ENCODE data around the gene FAM124A.

FAM124A gene

GRCh38 chr13:51230477-51231105 is 8.4 kb downstream of the FAM124A start:
- DNase-seq (ENCODE audit: low spot score in 2 of 2) (no peak), ATAC-seq (no peak)
- no peaks in the 10 kb centered on the region for H3K4me1 Mint-ChIP-seq
- H3K4me3 Mint-ChIP-seq: no peak overlapping the region
- H3K27ac Mint-ChIP-seq: no peak overlapping the region
- no peaks in the 10 kb centered on the region for H3K9me3 Mint-ChIP-seq
- H3K36me3 Mint-ChIP-seq: no peaks in the 10 kb centered on the region

GRCh38 chr13:51231456-51231855 is 9.3 kb downstream of the FAM124A start:
- Mint-ChIP-seq H3K27ac (no peak overlapping the region), H3K36me3 (no peaks in the 10 kb centered on the region)
- no peak for DNase-seq (ENCODE audit: low spot score in 2 of 2)

DNA sequence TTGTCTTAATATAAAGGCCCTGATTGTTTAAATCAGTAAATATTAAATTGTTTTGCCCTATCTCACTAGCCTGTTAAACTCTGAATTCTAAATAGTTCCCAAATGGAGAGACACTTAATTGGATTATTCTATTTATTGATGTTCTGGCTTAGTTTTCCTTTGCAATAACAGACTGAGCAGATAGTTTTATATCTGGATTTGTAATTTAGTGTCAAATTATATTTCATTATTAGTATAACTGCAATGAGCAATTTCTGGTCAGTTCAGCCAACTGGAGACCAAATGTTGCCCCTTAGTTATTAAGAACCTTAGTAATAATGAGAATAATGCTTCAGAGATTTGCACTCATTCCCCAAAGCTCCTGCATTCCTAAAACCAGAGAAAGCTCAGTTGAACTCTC is 10.1 kb downstream of the FAM124A start:
- Mint-ChIP-seq H3K9me3 (no peaks in the 10 kb centered on the region), H3K4me3 (no peak overlapping the region), H3K4me1 (no peaks in the 10 kb centered on the region), H3K36me3 (no peaks in the 10 kb centered on the region), H3K27ac (no peak overlapping the region)
- no peak for DNase-seq (ENCODE audit: low spot score in 2 of 2)
- ATAC-seq: no peak

More at GRCh38 chr13:51231456-51231855, 9.3 kb downstream of the FAM124A start:
- no peaks in the 10 kb centered on the region for H3K9me3 Mint-ChIP-seq
- H3K4me3 Mint-ChIP-seq: no peak overlapping the region
- ATAC-seq: no peak
- H3K4me1 Mint-ChIP-seq: no peaks in the 10 kb centered on the region

DNA sequence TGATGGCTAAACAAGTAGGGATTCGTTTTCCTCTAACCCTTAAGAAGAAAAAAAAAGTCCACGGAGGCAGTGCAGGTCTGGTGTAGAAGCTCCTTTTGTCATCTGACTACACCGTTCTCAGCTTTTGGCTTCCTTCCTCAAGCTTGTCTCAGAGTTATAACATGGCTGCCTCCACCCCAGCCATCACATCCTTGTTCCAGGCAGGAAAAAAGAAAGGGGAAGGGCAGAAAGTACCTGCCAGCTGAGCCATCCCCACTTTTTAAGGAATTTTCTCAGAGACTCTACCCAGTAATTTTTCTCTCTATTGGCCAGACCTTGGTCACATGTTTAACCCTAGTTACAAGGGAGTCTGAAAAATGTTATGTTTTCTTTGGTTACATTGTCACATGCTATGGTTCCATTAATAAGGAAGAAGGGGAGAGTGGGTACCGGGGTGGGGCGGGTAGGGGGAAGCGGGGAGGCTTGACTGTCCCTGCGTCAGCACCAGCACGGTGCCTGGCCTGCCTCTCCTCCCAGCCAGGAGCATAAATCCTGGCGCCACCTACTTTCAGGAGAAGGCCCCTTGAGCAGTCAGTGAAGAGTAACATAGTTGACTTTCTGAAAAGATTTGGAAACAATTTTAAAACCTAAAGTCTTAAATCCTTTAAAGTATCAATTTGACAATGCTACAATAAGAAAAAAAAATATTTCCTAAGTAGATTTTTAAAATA is 11.1 kb downstream of the FAM124A start:
- no peaks in the 10 kb centered on the region for H3K36me3 Mint-ChIP-seq
- no peaks in the 10 kb centered on the region for H3K9me3 Mint-ChIP-seq
- H3K27ac Mint-ChIP-seq: no peak overlapping the region
- no peak for ATAC-seq
- no peak for DNase-seq (ENCODE audit: low spot score in 2 of 2)
- no peak overlapping the region for H3K4me3 Mint-ChIP-seq
- no peaks in the 10 kb centered on the region for H3K4me1 Mint-ChIP-seq

DNA sequence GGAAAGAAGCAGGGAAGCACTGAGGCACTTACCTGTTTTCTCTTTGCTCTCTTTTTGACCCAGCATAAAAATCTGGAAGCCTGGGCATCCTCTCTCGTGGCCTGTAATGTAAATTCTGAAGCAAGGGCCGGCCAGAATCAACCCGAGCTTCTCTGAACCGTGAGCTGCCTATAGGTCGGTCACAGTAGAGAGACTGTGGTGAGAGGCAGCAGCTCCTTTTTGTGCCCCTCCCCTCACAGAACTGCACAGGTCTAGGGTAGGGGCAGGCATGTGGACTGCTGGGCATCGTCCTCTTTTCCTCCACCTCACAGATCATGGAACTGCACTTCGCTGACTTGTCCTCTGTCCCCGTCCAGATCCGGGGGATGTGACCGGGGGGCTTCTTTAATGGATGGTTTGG is 12.5 kb downstream of the FAM124A start:
- no peak for ATAC-seq
- no peaks in the 10 kb centered on the region for H3K9me3 Mint-ChIP-seq
- H3K36me3 Mint-ChIP-seq: no peaks in the 10 kb centered on the region

DNA sequence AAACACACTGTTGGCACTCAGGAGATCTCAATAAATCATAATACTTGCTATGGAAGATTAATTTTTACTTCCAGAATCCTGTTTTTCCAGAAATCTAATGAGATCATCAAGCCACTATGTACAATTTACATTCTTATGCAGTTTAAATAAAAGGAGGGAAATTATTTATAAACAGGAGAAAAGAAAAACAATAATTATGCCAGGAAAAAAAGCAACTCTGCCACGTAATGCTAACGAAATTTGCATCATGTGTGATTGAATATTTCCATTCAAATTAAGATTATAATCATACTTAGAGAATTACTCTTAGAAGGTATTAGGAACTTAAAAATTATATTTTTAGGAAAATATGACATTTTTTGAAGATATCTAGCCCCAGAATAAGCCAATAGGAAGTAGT is 13.0 kb downstream of the FAM124A start:
- Mint-ChIP-seq H3K4me3 (no peak overlapping the region), H3K36me3 (no peaks in the 10 kb centered on the region), H3K9me3 (no peaks in the 10 kb centered on the region), H3K4me1 (no peaks in the 10 kb centered on the region), H3K27ac (no peak overlapping the region)
- no peak for ATAC-seq
- no peak for DNase-seq (ENCODE audit: low spot score in 2 of 2)

More for the DNA sequence above, 12.5 kb downstream of the FAM124A start:
- no peak for DNase-seq (ENCODE audit: low spot score in 2 of 2)
- Mint-ChIP-seq H3K4me3 (no peak overlapping the region), H3K27ac (no peak overlapping the region), H3K4me1 (no peaks in the 10 kb centered on the region)

- ATAC-seq: no peak
- H3K27ac Mint-ChIP-seq: no peak overlapping the region
- H3K4me3 Mint-ChIP-seq: no peak overlapping the region
These were observed 13.7 kb downstream of the FAM124A start for GRCh38 chr13:51235756-51236490.

DNA sequence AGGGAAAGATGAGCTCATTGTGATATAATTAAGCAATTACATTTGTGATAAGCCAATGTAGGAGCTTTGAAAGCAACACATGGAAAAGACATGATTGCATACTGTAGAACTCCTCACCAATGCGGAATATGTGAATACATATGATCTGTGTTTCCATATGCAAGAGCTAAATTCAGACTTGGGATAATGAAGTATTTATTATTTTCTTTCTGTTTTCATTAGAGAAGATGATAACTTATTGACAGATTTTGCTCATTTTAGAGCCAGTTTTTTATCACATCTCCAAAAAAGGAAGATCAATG is 14.2 kb downstream of the FAM124A start:
- DNase-seq (ENCODE audit: low spot score in 2 of 2) (no peak), ATAC-seq (no peak)
- Mint-ChIP-seq H3K27ac (no peak overlapping the region), H3K4me1 (no peaks in the 10 kb centered on the region), H3K4me3 (no peak overlapping the region), H3K9me3 (no peaks in the 10 kb centered on the region), H3K36me3 (no peaks in the 10 kb centered on the region)

More at GRCh38 chr13:51235756-51236490, 13.7 kb downstream of the FAM124A start:
- DNase-seq (ENCODE audit: low spot score in 2 of 2): no peak
- Mint-ChIP-seq H3K9me3 (no peaks in the 10 kb centered on the region), H3K36me3 (no peaks in the 10 kb centered on the region), H3K4me1 (no peaks in the 10 kb centered on the region)

GRCh38 chr13:51237386-51237785 is 15.2 kb downstream of the FAM124A start:
- H3K4me1 Mint-ChIP-seq: no peaks in the 10 kb centered on the region
- ATAC-seq (no peak), DNase-seq (ENCODE audit: low spot score in 2 of 2) (no peak)
- no peak overlapping the region for H3K4me3 Mint-ChIP-seq
- H3K9me3 Mint-ChIP-seq: no peaks in the 10 kb centered on the region
- no peaks in the 10 kb centered on the region for H3K36me3 Mint-ChIP-seq
- no peak overlapping the region for H3K27ac Mint-ChIP-seq

DNA sequence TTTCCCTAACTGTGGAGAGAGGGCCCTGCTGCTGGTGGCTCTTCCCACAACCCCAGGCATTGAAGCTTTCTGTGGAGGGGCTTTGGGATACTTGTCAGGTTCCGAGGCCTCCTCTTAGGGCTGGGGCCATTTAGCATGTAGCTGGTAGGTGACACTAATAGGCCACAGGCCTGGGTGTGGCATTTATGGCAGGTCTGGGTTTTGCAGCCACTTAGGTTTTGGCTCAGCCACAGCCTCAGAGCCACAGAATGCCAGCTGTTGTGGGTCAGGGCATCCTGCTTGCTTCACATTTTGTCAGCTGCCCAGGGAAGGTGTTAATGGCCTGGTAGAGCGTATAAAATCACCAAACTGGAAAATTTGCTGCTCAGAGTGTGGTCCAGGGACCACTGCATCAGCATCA is 15.7 kb downstream of the FAM124A start:
- no peak for DNase-seq (ENCODE audit: low spot score in 2 of 2)
- no peaks in the 10 kb centered on the region for H3K4me1 Mint-ChIP-seq
- H3K36me3 Mint-ChIP-seq: no peaks in the 10 kb centered on the region
- H3K9me3 Mint-ChIP-seq: no peaks in the 10 kb centered on the region
- H3K27ac Mint-ChIP-seq: no peak overlapping the region
- no peak overlapping the region for H3K4me3 Mint-ChIP-seq
- ATAC-seq: no peak

DNA sequence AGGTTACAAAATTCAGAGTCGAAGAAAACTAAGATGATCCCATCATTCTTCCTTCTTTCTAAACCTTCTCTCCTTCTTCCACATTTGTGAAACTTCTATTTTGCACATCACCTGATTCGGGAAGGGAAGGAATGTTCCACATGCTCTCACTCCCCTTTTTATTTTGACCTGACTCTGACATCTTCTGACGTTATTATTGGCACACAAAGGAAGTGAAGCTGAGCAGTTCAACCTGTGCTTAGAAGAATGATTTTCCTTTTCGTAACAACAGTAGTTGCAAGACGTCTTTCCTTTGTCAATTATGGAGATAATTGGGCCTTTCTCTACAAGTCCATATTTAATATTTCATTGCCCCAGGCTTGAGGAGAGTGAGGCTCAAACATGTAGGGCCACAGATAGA is 18.0 kb downstream of the FAM124A start:
- no peaks in the 10 kb centered on the region for H3K4me1 Mint-ChIP-seq
- ATAC-seq (no peak), DNase-seq (ENCODE audit: low spot score in 2 of 2) (no peak)
- no peak overlapping the region for H3K4me3 Mint-ChIP-seq
- no peaks in the 10 kb centered on the region for H3K9me3 Mint-ChIP-seq
- no peaks in the 10 kb centered on the region for H3K36me3 Mint-ChIP-seq
- no peak overlapping the region for H3K27ac Mint-ChIP-seq

DNA sequence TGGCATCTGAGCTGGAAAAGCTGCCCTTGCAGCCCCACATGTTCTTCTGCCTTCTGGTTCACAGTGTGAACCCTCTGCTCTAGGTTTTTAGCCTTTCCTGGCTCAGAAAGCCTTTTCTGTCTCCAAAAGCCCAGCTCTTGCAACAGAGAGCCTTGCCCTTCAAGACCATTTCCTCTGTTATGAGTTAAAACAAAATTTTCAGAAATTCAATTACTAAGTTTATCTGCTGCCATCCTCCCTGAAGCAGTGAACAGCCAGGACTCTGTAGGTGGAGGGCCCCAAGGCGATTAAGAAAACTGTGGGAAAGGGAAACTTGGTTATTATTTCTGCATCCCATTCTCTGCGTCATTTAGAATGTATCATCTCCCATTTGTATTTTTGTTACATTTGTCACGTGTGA is 18.8 kb downstream of the FAM124A start:
- H3K9me3 Mint-ChIP-seq: no peaks in the 10 kb centered on the region
- H3K36me3 Mint-ChIP-seq: no peaks in the 10 kb centered on the region
- no peak overlapping the region for H3K4me3 Mint-ChIP-seq
- ATAC-seq (no peak), DNase-seq (ENCODE audit: low spot score in 2 of 2) (no peak)
- H3K4me1 Mint-ChIP-seq: no peaks in the 10 kb centered on the region
- H3K27ac Mint-ChIP-seq: no peak overlapping the region

- Mint-ChIP-seq H3K36me3 (no peaks in the 10 kb centered on the region), H3K9me3 (no peaks in the 10 kb centered on the region), H3K27ac (no peak overlapping the region), H3K4me1 (no peaks in the 10 kb centered on the region), H3K4me3 (no peak overlapping the region)
- ATAC-seq (no peak), DNase-seq (ENCODE audit: low spot score in 2 of 2) (no peak)
These were observed 19.5 kb downstream of the FAM124A start for GRCh38 chr13:51241720-51242119.

GRCh38 chr13:51243227-51243626 is 21.0 kb downstream of the FAM124A start:
- no peak for DNase-seq (ENCODE audit: low spot score in 2 of 2)
- Mint-ChIP-seq H3K27ac (no peak overlapping the region), H3K9me3 (no peaks in the 10 kb centered on the region), H3K4me1 (no peaks in the 10 kb centered on the region), H3K4me3 (no peak overlapping the region), H3K36me3 (no peaks in the 10 kb centered on the region)
- ATAC-seq: no peak

GRCh38 chr13:51243832-51244231 is 21.6 kb downstream of the FAM124A start:
- DNase-seq (ENCODE audit: low spot score in 2 of 2) (no peak), ATAC-seq (no peak)
- H3K9me3 Mint-ChIP-seq: no peaks in the 10 kb centered on the region
- H3K4me3 Mint-ChIP-seq: no peak overlapping the region
- no peaks in the 10 kb centered on the region for H3K36me3 Mint-ChIP-seq
- no peaks in the 10 kb centered on the region for H3K4me1 Mint-ChIP-seq
- H3K27ac Mint-ChIP-seq: no peak overlapping the region

All from stimulated activated effector memory CD8-positive, alpha-beta T cell treated with anti-CD3 and anti-CD28 coated beads, Interleukin-12 subunit alpha, Interleukin-12 subunit beta, amount 100 ng/mL, for 72 hours (primary cell).